Stimulated activated CD4-positive, alpha-beta T cell treated with anti-CD3 and anti-CD28 coated beads, Interleukin-1b, Interleukin-23, amount 100 ng/mL, for 48 hours (primary cell): ENCODE data around the gene BPIFB2.

Experiments used
- DNase-seq: peaks from one replicate; pipeline ENCODE4 v3.0.0-alpha.2; 2020

BPIFB2 gene

DNA sequence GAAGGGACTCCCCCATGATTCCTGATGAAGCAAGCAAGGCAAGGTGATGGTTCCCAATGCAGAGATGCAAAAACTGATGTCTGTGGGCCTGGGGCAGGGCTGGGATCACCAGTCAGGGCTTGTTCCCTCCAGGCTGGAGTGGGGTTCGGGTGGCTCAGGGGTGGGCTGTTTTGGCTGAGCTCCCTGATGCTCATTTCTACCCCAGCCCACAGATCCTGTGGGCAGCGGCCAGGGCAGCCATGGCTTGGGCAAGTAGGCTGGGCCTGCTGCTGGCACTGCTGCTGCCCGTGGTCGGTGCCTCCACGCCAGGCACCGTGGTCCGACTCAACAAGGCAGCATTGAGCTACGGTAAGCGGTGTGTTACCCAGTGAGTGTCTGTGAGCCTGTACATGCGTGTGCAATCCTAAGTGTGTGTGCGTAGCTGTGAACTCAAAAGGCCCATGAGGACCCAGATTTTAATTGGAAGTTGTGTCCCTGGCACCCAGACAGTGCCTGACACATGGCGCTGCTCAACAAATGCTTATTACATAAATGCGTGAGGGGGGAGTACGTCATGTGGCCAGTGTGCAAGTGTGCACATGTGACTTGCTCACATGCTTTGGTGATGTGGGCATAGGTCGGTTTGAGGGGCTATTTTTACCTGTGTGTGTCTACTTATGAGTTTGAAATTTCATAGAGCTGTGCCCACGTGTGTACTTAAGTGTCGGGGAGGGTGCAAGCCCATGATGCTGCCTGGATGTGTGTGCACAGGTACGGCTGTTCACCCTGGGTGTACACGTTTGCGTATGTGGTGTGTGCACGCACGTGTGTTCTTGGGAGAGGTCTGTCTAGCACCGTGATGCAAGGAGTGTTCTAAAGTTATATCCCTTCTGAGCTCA is 1.1 kb downstream of the BPIFB2 start:
- no peak for DNase-seq

DNA sequence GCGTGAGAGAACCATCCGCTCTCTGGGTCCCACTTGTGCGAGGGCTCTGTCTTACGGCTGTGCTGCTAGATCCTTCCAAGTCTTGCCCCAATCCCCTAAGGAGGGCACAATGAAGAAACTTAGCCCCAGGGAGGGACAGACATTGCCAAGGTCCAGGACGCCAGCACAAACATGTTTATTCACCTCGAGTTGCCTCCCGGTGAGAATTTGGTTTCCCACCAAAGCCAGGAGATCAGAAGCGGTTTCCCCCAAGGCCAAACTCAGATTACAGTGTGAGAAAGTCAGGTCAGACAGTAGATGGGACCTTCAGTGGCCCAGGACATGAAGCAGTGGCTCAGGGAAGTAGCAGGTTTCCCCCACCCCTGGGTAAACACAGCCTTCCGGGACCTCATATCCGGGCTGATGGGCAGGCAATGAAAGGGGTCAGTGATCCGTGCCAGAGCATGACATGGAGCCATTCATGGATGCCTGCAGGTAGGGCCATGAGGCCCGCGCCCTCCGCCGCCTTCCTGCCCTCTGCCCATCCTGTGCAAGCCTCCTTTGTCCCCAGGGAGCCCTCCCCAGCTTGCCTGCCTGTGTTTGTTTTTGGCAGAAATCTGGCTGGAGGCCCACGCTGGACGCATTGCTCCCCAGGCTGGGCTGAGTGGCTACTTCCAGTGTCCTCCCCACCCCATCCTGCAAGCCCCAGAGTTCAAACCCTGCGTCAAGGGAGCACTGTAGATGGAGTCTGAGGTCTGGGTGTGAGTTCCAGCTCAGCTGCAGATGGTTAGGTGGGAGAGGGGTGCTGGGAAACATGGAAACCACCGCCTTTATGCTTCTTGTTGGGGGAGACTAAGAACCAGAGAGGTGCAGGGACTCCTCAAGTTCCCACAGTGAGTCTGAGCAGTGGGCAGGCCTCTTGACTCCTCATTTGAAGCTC is 2.0 kb downstream of the BPIFB2 start:
- no peak for DNase-seq

DNA sequence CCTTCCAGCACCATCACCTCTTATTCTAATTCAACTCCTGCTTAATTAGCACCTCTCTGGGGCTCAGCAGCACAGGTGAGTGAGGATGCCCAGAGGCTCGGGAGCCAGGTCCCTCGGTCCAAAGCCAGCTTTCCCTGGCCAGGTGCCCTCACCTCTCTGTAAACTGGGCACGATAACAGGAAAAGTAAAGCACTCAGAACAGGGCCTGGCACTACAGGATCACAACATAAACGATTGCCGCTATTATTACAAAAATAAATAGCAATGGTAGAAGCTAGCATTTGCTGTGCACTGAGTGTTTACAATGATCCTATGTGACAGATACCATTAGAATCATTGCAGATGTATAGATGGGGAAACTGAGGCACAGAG is 2.6 kb downstream of the BPIFB2 start:
- no peak for DNase-seq

DNA sequence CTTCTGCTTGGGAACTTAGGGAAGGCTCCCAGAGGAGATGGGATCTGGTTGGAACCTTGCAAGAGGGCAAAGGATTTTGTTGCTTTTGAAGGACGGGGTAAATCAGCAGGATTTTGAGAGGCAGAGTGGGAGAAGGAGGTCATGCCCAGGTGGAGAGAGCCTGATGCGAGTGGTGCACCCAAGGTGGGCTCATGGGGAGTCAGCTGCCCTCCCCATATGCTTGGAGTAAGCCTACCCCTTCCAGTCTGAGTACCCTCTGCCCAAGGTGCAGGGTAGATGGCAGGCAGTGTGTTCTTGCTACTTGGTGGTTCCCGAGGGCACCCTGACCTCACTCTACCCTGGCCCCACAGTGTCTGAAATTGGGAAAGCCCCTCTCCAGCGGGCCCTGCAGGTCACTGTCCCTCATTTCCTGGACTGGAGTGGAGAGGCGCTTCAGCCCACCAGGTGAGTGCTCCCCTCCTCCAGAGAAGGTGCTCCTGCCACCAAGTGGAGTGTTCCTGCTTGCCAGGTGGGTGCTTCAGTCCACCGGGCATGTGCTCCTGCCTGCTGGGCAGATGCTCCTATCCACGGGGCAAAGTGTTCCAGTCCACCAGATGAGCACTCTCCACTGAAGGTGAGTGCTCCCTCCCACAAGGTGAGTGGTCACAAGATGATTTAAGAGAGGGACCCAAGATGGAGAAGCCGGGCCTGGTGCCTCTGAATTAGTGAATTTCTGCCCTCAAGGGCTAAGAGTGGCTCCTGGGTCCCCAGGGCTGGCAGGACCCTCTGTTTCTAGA is 3.4 kb downstream of the BPIFB2 start:
- DNase-seq = no peak

DNA sequence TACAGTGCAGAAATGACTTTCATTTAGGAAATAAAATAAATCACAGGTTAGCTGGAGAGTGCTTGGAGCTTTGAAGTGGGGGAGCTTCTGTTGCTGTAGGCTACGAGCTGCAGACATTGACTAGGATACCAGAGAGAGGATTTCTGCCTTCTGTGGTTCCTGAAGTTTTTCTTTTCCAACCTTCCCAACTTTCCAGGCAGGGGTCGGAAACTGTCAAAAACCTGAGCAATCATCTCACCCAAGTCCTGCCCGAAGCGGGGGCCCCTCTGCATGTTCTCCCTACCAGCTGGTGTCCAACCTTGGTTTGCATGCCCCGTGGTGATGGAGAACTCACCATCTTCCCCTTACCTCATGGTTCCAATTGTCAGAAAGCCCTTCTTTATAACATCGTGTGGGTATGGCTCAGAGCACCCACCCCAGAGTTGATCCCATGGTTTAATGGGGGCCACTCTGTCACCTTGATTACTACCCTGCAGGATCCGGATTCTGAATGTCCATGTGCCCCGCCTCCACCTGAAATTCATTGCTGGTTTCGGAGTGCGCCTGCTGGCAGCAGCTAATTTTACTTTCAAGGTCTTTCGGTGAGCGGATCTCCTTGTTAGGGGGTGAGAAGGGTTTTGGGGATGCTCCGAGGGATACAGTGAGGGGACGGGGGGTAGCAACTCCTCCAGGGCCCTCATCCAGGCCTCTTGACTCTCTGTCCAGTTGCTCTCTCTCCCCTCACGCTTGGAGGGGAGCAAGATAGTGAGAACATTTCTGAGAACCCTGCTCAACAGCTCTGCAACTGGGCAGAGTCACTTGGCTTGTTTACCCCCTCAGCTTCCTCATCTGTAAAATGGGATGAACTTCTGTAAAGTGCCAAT is 5.1 kb downstream of the BPIFB2 start:
- DNase-seq = no peak

DNA sequence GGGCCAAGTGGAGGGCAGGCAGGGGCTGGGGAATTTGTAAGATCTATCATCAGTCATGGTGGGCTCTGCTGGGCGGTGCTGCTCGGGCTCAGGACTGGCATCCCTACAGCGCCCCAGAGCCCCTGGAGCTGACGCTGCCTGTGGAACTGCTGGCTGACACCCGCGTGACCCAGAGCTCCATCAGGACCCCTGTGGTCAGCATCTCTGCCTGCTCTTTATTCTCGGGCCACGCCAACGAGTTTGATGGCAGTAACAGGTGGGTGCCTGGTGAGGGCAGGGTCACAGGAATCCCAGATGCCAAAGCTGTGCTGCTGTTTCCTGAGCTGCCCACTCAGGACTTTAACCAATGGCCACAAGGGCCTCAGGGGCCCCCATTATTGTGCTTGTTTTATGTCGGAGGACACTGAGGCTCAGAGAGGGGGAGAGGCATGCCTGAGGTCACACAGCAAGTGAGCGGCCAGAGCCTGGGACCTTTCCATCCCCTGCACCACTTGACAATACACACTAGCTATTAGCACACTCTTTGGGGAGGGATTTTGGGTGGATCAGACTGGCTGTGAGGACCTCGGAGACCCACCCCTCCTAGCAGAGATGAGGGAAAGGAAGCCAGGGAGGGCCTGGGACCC is 6.3 kb downstream of the BPIFB2 start:
- DNase-seq = no peak

DNA sequence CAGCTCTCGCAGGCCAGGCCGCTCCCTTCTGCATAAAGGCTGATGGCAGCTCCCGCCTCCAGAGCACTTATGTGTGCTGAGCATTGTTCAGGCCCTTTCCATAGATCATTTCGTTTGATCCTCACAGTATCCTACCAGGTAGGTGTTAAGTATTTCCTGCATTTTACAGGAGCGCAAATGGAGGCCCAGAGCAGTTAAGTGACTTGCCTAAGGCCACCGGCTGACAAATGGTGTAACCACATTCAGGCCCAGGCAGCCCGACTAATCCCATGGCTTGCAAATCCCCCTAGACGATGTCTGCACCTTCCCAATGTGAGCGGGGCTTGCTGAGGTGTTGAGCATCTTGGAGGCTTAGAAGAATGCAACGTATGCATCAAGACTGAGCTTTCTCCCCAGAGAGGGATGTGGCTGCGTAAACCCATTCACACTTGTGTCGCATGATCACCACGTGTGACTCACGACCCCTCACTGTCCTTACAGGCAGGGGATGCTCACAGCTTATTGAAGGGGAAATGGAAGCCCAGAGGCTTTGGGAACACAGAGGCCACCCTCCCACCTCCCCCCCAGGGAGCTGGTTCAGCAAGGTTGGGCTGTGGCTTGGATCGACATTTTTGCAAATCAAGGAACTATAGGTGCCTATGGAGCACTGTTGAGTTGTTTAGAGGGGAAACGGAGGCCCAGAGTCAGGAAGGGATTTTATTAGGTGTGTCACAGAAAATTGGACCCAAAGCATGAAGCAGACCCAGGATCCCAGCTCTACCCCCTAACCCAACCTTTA is 7.0 kb downstream of the BPIFB2 start:
- no peak for DNase-seq

DNA sequence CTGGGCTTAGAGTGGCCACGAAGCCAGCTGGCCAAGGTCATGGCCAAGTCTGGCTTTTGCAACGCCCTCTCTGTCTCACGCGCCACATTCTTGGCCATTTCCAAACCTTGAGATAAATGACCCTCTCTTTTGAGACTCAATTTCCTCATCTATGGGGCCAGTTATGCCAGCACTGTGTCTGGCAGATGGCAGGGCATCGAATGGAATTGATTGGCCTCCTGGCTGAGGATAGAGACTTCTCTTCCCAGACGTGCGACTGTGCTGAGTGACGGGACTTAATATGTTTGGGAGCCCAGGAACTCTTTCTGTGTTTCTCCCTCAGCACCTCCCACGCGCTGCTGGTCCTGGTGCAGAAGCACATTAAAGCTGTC is 7.6 kb downstream of the BPIFB2 start:
- no peak for DNase-seq

DNA sequence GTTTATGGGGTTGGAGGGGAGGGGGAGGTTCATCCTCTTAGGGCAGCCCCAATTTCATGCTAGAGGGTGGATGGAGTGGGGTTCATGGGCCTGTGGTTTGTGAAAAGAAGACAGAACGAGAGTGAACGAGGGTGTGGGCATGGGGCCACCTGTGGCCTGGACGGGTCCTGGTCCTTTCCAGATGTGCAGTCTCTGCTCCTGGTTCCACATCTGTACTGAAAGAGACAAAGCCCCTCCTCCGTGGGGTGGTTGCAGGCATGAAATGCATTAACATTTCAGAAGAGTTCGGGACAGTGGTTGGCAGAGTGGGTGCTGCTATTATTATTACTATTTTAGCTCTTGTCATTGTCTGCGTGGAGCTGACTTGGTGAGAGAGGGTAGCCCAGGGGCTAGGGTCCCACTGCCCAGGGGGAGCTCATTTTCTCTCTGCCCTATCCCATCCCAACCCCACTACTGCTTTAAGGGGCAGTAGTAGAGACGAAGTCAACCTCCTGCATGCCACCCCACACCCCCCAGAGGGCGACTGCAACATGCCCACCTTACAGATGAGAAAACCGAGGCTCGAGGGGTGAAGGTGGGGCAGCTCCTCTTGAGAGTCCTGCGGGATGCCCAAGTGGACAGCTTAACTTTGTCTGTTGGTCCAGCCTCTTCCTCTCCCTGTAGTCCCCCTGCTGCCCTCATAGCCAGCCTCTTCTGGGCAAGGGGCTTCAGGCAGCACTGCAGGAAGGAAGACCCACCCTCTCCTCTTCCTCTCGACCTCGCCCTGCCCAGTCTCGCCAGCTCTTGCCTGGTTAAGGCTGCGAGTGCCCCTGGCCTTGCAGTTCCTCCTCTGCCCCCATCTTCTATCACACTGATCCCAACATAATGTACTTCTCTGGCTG is 8.4 kb downstream of the BPIFB2 start:
- no peak for DNase-seq

DNA sequence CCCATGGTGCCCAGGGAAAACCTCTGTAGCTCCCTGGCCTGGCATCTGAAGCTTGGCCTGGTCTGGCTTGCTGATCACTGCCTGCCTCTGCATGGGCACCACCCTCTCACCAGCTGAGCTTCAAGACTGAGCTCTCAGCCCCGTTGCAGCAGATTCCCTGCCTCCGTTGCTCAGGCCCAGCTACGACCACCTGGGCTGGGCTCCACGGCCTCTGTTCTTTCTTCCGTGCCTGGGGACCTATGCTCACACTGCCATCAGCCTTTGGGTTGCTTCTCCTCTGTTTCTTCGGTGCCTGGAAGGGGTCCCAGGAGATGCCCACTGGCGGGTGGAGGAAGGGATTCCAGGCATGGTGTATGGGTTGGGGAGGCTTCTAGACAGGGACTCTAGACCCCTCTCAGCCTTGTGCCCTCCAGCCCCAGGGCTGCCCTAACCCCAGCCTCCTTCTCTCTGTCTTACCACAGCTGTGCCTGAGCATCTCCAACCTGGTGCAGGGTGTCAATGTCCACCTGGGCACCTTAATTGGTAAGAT is 9.1 kb downstream of the BPIFB2 start:
- DNase-seq = no peak

DNA sequence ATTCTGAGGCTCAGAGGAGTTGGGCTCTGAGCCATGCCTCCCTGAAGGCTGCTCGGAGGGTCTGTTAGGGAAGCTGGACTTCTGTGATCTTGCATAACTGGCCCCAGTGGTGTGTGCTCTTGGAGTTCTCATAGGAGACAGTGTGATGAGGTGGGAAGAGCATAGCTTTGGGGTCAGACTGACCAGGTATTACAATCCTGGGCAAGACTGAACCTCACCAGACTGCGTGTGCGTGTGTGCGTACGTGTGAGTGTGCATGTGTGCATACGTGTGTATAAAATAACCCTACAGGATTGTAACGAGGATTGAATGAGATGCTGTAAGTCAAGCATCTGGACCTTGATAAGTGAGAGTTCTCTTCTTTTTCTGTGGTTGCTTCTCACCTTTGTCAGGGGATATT is 10.0 kb downstream of the BPIFB2 start:
- no peak for DNase-seq

DNA sequence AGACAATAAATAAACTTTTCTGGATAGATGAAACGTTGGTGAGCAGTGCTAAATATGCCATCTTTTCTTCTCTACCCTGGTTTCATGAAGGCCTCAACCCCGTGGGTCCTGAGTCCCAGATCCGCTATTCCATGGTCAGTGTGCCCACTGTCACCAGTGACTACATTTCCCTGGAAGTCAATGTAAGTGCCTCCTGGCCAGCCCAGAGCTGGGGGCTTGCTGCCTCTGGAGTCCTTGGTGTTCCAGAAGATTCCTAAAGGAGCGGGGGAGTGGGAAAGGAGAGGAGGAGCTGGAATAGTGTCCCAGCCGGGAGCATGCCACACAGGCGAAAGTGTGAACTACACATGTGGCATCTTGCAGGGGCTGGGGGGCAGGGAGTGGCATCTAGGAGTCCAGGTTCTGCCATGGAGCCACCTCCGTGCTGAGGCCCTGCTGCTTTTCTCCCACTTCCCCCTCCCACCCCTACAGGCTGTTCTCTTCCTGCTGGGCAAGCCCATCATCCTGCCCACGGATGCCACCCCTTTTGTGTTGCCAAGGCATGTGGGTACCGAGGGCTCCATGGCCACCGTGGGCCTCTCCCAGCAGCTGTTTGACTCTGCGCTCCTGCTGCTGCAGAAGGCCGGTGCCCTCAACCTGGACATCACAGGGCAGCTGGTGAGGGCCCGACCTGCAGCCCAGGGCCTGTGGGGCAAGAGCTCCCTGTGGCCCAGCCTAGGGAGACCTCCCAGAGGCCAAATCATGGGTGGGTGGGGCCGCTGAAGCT is 10.8 kb downstream of the BPIFB2 start:
- no peak for DNase-seq

DNA sequence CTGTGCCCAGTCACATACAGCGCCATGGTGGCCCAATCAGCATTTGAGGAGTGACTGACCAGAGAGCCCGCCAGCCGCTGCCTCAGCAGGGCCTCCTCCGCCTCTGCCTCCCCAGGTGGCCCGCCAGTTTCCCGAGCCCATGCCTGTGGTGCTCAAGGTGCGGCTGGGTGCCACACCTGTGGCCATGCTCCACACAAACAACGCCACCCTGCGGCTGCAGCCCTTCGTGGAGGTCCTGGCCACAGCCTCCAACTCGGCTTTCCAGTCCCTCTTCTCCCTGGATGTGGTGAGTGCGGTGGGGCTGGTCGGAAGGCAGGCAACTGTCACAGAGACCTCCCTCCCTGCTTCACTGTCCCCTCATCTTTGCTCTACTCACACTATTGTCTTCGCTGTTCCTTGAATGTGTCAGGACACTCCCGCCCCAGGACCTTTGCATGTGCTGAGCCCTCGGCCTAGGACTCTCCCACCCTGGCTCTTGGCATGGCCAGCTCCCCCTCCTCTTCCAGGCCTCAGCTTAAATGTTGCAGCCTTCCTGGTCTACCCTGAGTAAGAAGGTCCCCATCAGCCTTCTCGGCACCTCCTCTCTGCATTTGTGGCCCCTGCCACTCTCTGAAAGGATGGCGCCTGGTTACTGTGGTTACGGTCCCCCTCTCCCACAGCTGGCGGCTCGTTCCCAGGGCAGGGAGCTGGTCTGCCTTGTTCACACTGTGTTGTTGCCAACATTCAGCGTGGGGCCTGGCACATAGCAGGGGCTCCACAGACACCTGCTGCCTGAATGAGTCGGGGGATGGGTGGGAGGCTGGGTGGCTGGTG is 12.2 kb downstream of the BPIFB2 start:
- no peak for DNase-seq

DNA sequence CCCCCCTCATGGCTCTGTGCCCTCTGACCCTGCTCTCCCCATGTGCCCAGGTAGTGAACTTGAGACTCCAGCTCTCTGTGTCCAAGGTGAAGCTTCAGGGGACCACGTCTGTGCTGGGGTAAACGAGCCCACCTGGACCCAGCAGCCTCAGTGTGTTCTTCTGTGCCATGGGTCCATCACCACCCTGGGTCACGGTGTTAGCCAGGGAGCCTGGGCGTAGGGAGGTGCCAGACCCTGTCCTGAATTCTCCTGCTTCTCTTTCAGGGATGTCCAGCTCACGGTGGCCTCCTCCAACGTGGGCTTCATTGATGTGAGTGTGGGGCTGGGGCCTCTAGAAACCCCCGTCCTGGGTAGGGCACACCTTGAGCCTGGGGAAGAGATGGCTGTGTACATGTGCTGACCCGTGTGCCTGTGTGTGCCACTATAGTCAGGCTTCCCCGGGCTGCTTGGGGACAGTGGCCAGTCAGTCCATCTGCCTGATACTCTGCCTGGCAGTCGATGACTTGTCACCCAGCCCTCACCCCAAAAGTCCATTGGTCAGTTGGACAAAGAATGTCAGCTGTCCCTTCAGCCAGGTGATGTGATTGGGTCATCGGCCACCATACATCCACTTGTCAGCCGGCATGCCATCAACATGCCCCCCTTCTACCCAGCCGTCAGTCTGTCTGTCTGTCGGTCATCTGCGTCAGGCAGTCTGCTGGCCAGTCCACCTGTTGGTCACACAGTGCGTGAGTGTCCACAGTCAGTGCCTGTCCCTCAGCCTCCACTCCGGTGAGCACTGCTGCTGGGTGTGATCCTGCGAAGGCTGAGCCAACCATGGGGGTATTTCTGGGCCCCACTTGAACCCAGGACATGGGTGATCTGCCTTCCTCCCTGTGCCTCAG is 13.0 kb downstream of the BPIFB2 start:
- DNase-seq = no peak

DNA sequence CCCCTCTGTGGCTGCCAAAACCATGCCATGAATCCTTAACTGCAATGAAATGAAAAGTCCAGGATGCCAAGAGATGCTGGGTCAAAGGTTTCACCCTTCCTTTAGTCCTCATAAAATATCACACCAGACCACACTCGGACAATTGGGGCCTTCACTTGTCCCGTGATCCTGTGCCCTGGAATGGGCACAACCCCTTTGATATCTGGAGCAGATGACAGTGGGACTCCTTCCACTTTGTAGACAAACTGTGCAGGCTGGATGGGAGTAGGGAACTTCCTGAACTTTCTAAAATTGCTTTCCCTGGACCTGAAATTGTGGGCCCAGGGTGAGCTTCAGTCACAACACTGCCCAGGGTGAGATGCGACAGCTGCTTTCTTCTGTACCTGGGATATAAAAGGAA is 14.4 kb downstream of the BPIFB2 start:
- no peak for DNase-seq

DNA sequence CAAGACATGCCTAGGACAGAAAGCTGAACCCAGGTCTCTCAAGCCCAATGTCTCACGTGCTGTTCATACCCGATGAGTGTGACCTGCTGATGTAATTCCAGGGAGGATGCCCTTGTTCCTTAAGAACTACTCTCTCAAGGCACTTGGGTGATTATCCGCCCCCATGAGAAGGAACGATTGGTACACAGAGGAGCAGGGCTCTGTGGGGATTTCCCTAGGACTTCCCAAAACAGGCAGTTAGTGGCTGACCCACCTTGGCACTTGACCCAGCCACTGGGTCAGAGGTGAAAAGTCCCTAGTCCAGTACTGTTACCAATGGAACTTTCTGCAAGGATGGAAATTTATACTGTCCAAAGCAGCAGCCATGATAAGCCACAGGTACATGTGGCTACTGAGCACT is 14.8 kb downstream of the BPIFB2 start:
- DNase-seq = no peak
